HL-60 (cell line): Measurements from ENCODE around the gene SDHA.

Experiments used
- DNase-seq, 2 experiments: peaks; one replicate each; pipeline ENCODE4 v3.0.0-alpha.2; 2010 to 2020; ENCODE audit warnings: low read depth in 1 of 2, low spot score in 1 of 2
- H3K27ac ChIP-seq: fragments of 250-450 bp; sonication (Bioruptor Pico); replicated peaks from 2 replicates; pipeline ENCODE4 v1.5.1; 2020; ENCODE audit warnings: mild to moderate bottlenecking, moderate library complexity
- H3K27me3 ChIP-seq: fragments of 250-450 bp; sonication (Bioruptor Pico); 2 replicates; pipeline ENCODE4 v1.5.1; 2021; ENCODE audit warnings: mild to moderate bottlenecking, moderate library complexity; ENCODE audit not compliant: insufficient read depth, poor library complexity, severe bottlenecking
- H3K4me3 ChIP-seq: replicated peaks from 2 replicates; pipeline ENCODE4 v1.5.1; 2011; ENCODE audit warnings: mild to moderate bottlenecking, control low read depth, low read length; ENCODE audit not compliant: insufficient read depth
- GABPA ChIP-seq: IDR thresholded peaks from 2 replicates; pipeline ENCODE4 v1.6.1; 2012; ENCODE audit warnings: low read depth
- POLR2AphosphoS5 ChIP-seq: IDR thresholded peaks from 2 replicates; pipeline ENCODE4 v1.6.1; 2012; ENCODE audit warnings: low read depth
- SPI1 ChIP-seq: IDR thresholded peaks from 2 replicates; pipeline ENCODE4 v1.6.1; 2012; ENCODE audit warnings: low read depth, mild to moderate bottlenecking, borderline replicate concordance
- TF ChIP-seq, protein P1 (sequence below): IDR thresholded peaks from one replicate; pipeline ENCODE4 v1.5.1; 2011; ENCODE audit warnings: low read length, control low read depth, inconsistent platforms; ENCODE audit not compliant: insufficient read depth
- TF ChIP-seq, protein P2 (sequence below): IDR thresholded peaks from 2 replicates; pipeline ENCODE4 v1.6.1; 2012; ENCODE audit warnings: low read depth; ENCODE audit not compliant: insufficient replicate concordance

Gene SDHA

DNA sequence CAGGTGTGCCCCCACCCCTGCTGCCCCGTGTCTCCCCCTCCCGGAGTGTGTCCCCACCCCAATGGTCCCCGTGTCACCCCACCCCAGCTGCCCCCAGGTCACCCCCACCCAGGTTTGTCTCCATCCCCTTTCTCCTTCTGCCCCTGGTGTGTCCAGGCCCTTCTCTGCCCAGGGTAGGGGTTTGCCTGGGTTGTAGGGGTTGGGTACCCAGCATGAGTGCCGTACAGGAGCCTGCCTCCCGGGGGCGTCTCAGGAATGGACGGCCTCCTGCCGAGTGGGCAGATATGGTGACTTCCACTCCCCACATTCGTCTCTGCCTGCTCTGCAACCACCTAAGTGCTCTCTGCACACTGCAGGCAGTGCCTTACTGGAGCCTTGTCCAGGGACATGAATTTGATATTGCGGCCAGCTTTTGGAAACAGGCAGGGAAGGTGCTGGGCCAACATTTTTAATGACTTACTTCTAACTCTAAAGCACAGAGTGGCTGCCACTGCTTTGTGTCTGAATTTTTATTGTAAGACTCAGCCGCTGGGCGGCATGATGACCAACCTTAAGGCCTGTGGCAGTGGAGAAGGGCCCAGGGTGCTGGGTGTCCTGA is 20.1 kb upstream of the SDHA start:
- DNase-seq, result no peak
- TF ChIP-seq POLR2AphosphoS5 (no peak), GABPA (no peak), SPI1 (no peak)
- TF ChIP-seq, protein P1, sequence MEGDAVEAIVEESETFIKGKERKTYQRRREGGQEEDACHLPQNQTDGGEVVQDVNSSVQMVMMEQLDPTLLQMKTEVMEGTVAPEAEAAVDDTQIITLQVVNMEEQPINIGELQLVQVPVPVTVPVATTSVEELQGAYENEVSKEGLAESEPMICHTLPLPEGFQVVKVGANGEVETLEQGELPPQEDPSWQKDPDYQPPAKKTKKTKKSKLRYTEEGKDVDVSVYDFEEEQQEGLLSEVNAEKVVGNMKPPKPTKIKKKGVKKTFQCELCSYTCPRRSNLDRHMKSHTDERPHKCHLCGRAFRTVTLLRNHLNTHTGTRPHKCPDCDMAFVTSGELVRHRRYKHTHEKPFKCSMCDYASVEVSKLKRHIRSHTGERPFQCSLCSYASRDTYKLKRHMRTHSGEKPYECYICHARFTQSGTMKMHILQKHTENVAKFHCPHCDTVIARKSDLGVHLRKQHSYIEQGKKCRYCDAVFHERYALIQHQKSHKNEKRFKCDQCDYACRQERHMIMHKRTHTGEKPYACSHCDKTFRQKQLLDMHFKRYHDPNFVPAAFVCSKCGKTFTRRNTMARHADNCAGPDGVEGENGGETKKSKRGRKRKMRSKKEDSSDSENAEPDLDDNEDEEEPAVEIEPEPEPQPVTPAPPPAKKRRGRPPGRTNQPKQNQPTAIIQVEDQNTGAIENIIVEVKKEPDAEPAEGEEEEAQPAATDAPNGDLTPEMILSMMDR, result no peak
- TF ChIP-seq, protein P2, sequence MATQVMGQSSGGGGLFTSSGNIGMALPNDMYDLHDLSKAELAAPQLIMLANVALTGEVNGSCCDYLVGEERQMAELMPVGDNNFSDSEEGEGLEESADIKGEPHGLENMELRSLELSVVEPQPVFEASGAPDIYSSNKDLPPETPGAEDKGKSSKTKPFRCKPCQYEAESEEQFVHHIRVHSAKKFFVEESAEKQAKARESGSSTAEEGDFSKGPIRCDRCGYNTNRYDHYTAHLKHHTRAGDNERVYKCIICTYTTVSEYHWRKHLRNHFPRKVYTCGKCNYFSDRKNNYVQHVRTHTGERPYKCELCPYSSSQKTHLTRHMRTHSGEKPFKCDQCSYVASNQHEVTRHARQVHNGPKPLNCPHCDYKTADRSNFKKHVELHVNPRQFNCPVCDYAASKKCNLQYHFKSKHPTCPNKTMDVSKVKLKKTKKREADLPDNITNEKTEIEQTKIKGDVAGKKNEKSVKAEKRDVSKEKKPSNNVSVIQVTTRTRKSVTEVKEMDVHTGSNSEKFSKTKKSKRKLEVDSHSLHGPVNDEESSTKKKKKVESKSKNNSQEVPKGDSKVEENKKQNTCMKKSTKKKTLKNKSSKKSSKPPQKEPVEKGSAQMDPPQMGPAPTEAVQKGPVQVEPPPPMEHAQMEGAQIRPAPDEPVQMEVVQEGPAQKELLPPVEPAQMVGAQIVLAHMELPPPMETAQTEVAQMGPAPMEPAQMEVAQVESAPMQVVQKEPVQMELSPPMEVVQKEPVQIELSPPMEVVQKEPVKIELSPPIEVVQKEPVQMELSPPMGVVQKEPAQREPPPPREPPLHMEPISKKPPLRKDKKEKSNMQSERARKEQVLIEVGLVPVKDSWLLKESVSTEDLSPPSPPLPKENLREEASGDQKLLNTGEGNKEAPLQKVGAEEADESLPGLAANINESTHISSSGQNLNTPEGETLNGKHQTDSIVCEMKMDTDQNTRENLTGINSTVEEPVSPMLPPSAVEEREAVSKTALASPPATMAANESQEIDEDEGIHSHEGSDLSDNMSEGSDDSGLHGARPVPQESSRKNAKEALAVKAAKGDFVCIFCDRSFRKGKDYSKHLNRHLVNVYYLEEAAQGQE, result no peak
- Histone ChIP-seq H3K27ac (no peak overlapping the region), H3K27me3 (no peaks in the 10 kb centered on the region), H3K4me3 (no peak overlapping the region)

DNA sequence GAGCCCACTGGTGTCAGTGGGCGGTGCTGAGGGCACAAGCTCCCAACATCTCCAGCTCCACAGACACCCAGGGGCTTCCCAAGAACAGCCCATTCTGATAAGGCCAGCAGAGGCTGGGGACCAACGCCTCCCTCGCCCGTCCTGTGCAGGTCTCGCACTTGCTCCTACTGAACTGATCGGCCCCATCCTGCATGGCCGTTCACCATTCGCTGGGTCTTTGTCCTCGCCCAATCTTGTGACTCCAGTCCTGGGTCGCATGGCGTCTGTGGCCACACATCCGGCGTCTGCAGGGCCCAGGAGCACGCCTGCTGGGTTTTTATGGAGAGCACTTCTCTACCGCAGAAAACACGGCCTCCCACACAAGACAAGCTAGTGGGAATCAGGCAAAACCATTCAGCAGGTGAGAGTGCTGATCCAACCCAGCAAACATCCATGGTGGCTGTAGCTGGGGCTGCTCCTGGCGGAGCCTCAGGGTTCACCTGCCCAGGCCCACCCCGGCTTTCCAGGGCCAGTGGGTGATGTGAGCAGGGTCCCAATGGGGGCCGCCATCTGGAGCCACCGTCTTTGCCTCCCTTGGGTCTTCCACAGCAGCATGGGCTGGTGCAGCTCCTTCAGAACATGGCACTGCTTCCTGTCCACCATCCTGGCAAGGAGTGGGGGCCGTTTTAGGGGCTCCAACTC is 19.5 kb upstream of the SDHA start:
- H3K27ac ChIP-seq, result no peak overlapping the region
- no peak overlapping the region for H3K4me3 ChIP-seq
- H3K27me3 ChIP-seq, result no peaks in the 10 kb centered on the region
- no peak for DNase-seq
- TF ChIP-seq GABPA, result no peak
- no peak for TF ChIP-seq SPI1
- TF ChIP-seq POLR2AphosphoS5, result no peak
- TF ChIP-seq, protein P1, result no peak
- TF ChIP-seq, protein P2, result no peak

DNA sequence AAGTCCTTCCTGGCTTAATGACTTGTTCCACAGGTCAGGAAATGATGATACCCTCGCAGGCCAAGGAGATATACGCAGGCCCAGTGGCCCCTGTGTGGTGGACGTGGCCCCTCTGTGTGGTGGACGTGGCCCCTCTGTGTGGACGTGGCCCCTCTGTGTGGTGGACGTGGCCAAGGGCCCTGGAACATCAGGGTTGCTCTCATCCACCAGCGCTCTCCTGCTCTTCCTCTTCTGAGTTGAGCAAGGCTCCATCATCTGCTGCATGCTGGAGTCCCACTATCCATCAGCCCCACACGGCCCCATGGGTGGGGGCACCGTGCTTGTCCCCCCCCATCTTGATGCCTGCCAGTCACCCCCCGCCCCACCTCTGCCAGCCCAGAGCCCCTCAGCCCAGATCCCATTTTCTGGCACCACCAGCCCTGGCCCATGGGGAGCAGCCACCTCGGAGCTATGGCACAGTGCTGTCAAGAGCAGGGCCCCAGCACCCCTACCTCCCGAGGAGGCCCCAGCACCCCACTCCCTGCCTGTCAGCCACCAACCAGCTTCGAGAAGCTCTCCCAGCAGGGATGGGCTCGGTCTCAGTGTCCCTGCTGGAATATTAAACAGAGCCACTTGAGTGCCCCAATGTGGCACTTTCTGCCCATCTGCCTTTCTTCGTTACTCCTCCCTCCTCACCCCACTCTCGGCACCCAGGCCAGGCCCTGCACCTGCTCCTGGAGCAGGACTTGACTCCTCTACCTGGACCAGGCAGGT is 18.7 kb upstream of the SDHA start:
- no peak overlapping the region for H3K27ac ChIP-seq
- no peaks in the 10 kb centered on the region for H3K27me3 ChIP-seq
- no peak overlapping the region for H3K4me3 ChIP-seq
- TF ChIP-seq SPI1, result no peak
- TF ChIP-seq, protein P1, result no peak
- TF ChIP-seq GABPA, result no peak
- TF ChIP-seq POLR2AphosphoS5, result no peak
- TF ChIP-seq, protein P2, result no peak
- no peak for DNase-seq
